ENCODE measurements around the gene RASSF5. TPM values are rescaled to one million over a fixed set of nuclear protein-coding genes. Genes with fewer than 3 reads are reported as not detected.

Gene RASSF5
- total and polyA plus RNA-seq, 2 experiments from 2014 or later = 0.48 to 4.4 TPM

DNA sequence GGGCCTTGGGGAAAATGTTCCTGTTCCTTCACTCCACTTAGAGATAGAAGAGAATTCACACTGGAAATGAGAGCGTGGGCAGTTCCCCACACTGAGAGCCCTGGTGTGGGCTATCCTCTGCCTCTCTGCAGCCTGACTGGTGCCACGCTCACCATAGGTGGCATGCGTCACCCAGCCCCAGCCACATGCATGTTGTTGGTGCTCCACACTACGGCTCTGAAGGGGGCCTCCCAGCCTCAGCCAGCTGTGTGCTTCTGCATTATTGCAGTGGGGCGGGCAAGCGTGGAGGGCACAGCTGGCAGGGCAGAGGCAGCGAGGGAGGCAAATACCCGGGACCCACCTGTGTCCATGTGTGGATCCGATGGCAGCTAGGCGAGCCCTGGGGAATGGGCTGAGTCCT is 14.7 kb upstream of the RASSF5 start (continued):
- TF ChIP-seq, protein P1, sequence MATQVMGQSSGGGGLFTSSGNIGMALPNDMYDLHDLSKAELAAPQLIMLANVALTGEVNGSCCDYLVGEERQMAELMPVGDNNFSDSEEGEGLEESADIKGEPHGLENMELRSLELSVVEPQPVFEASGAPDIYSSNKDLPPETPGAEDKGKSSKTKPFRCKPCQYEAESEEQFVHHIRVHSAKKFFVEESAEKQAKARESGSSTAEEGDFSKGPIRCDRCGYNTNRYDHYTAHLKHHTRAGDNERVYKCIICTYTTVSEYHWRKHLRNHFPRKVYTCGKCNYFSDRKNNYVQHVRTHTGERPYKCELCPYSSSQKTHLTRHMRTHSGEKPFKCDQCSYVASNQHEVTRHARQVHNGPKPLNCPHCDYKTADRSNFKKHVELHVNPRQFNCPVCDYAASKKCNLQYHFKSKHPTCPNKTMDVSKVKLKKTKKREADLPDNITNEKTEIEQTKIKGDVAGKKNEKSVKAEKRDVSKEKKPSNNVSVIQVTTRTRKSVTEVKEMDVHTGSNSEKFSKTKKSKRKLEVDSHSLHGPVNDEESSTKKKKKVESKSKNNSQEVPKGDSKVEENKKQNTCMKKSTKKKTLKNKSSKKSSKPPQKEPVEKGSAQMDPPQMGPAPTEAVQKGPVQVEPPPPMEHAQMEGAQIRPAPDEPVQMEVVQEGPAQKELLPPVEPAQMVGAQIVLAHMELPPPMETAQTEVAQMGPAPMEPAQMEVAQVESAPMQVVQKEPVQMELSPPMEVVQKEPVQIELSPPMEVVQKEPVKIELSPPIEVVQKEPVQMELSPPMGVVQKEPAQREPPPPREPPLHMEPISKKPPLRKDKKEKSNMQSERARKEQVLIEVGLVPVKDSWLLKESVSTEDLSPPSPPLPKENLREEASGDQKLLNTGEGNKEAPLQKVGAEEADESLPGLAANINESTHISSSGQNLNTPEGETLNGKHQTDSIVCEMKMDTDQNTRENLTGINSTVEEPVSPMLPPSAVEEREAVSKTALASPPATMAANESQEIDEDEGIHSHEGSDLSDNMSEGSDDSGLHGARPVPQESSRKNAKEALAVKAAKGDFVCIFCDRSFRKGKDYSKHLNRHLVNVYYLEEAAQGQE (IDR thresholded peaks at IDR 0.05; ENCODE audit: unreplicated experiment) = no peak
- TF ChIP-seq JUNB (IDR thresholded peaks at IDR 0.05; ENCODE audit: unreplicated experiment) = no peak
- no peak for TF ChIP-seq STAT1 (IDR thresholded peaks at IDR 0.05; ENCODE audit: unreplicated experiment)

DNA sequence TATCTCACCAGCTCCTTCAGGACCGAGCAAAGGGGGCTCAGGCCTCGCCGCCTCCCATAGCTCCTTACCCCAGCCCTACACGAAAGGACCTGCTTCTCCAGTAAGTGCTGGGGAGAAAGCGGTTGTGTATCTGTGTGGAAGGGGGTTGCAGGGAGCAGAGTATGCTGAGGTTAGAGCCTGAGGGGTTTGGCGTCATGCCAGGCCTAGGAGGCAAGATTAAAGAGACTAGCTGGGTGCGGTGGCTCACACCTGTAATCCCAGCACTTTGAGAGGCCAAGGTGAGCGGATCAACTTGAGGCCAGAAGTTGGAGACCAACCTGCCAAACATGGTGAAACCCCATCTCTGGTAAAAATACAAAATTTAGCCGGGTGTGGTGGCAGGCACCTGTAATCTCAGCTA is 14.1 kb upstream of the RASSF5 start:
- DNase-seq (ENCODE audit: low spot score) = no peak
- peaks cover 24% of the 10 kb centered on the region for H3K36me3 Mint-ChIP-seq (ENCODE audit: low read depth)
- no peaks in the 10 kb centered on the region for H3K79me2 ChIP-seq (replicated peaks; ENCODE audit: insufficient read depth)
- peaks cover 16% of the 10 kb centered on the region for H3K27me3 Mint-ChIP-seq (ENCODE audit: insufficient read depth, low read depth, poor library complexity)
- H3K27me3 ChIP-seq (ENCODE audit: insufficient read depth) = no peaks in the 10 kb centered on the region
- H3K27ac ChIP-seq (ENCODE audit: low read depth) = no peak overlapping the region
- H3K9me3 Mint-ChIP-seq = no peaks in the 10 kb centered on the region
- no peaks in the 10 kb centered on the region for H3K9me2 ChIP-seq (ENCODE audit: insufficient read depth)
- H3K36me3 ChIP-seq (ENCODE audit: insufficient read depth) = no peaks in the 10 kb centered on the region
- H3K4me1 Mint-ChIP-seq = peaks cover 4% of the 10 kb centered on the region; the same call in 2 of the 3 replicates
- H3K4me2 ChIP-seq = no peak overlapping the region
- H3K27ac Mint-ChIP-seq = no peak overlapping the region
- no peak overlapping the region for H2AFZ ChIP-seq
- H3K4me1 ChIP-seq (ENCODE audit: insufficient read depth) = no peaks in the 10 kb centered on the region
- H3F3A ChIP-seq (replicated peaks; ENCODE audit: low read depth) = no peaks in the 10 kb centered on the region
- H3K4me3 ChIP-seq = no peak overlapping the region
- no peaks in the 10 kb centered on the region for H4K20me1 ChIP-seq (replicated peaks; ENCODE audit: insufficient read depth)
- TF ChIP-seq, protein P2, sequence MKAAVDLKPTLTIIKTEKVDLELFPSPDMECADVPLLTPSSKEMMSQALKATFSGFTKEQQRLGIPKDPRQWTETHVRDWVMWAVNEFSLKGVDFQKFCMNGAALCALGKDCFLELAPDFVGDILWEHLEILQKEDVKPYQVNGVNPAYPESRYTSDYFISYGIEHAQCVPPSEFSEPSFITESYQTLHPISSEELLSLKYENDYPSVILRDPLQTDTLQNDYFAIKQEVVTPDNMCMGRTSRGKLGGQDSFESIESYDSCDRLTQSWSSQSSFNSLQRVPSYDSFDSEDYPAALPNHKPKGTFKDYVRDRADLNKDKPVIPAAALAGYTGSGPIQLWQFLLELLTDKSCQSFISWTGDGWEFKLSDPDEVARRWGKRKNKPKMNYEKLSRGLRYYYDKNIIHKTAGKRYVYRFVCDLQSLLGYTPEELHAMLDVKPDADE (IDR thresholded peaks at IDR 0.05) = no peak
- TF ChIP-seq ZNF331 (CRISPR knock-in tag; IDR thresholded peaks at IDR 0.05; ENCODE audit: low read depth) = no peak
- no peak overlapping the region for H3K4me3 Mint-ChIP-seq
- ATAC-seq = no peak

DNA sequence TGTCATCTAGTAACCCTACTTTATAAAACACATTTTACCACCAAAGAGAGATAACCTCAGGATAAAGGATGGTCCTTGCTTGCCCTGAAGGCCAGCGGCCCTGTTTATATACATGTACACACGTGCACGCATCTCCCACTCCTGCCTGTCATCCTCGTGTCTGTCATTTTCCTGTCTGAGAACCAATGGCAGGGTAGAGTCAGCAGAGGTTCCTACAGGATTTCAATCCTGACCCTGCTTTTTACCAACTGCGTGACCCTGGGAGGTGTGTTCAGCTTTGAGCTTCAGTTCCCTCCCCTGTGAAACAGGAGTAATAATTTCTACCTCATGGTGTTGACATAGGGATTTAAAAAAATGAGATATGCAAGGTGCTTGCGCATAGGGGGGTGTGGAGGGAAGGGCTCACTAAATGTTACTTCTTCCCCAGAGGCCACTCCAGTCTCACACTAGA is 12.3 kb upstream of the RASSF5 start:
- H3K36me3 ChIP-seq (ENCODE audit: insufficient read depth) = no peaks in the 10 kb centered on the region
- Mint-ChIP-seq H3K27ac (no peak overlapping the region), H3K4me1 (peaks cover 11% of the 10 kb centered on the region), H3K36me3 (ENCODE audit: low read depth) (peaks cover 24% of the 10 kb centered on the region), H3K27me3 (ENCODE audit: insufficient read depth, low read depth, poor library complexity) (peaks cover 17% of the 10 kb centered on the region), H3K9me3 (no peaks in the 10 kb centered on the region), H3K4me3 (no peak overlapping the region)
- H3K27ac ChIP-seq (ENCODE audit: low read depth) = no peak overlapping the region
- H3K4me1 ChIP-seq (ENCODE audit: insufficient read depth) = peaks cover 6% of the 10 kb centered on the region; the same call in 1 of the 2 replicates
- H3K4me2 ChIP-seq = no peak overlapping the region
- no peak for DNase-seq (ENCODE audit: low spot score)
- no peaks in the 10 kb centered on the region for H4K20me1 ChIP-seq (replicated peaks; ENCODE audit: insufficient read depth)
- H3K79me2 ChIP-seq (replicated peaks; ENCODE audit: insufficient read depth) = no peaks in the 10 kb centered on the region
- H3K4me3 ChIP-seq = no peak overlapping the region
- no peak for ATAC-seq
- no peak overlapping the region for H2AFZ ChIP-seq
- H3F3A ChIP-seq (replicated peaks; ENCODE audit: low read depth) = no peaks in the 10 kb centered on the region
- H3K9me2 ChIP-seq (ENCODE audit: insufficient read depth) = no peaks in the 10 kb centered on the region
- H3K27me3 ChIP-seq (ENCODE audit: insufficient read depth) = no peaks in the 10 kb centered on the region
- TF ChIP-seq STAT1 (IDR thresholded peaks at IDR 0.05; ENCODE audit: unreplicated experiment) (no peak), ZNF331 (CRISPR knock-in tag; IDR thresholded peaks at IDR 0.05; ENCODE audit: low read depth) (no peak), NANOG (IDR thresholded peaks at IDR 0.05; ENCODE audit: borderline replicate concordance) (no peak), JUNB (IDR thresholded peaks at IDR 0.05; ENCODE audit: unreplicated experiment) (no peak), EZH2phosphoT487 (IDR thresholded peaks at IDR 0.05; ENCODE audit: unreplicated experiment) (no peak), POLR2AphosphoS5 (IDR thresholded peaks at IDR 0.05; ENCODE audit: low read depth) (no peak), ZNF114 (CRISPR knock-in tag; IDR thresholded peaks at IDR 0.05) (no peak)
- TF ChIP-seq, protein P3, sequence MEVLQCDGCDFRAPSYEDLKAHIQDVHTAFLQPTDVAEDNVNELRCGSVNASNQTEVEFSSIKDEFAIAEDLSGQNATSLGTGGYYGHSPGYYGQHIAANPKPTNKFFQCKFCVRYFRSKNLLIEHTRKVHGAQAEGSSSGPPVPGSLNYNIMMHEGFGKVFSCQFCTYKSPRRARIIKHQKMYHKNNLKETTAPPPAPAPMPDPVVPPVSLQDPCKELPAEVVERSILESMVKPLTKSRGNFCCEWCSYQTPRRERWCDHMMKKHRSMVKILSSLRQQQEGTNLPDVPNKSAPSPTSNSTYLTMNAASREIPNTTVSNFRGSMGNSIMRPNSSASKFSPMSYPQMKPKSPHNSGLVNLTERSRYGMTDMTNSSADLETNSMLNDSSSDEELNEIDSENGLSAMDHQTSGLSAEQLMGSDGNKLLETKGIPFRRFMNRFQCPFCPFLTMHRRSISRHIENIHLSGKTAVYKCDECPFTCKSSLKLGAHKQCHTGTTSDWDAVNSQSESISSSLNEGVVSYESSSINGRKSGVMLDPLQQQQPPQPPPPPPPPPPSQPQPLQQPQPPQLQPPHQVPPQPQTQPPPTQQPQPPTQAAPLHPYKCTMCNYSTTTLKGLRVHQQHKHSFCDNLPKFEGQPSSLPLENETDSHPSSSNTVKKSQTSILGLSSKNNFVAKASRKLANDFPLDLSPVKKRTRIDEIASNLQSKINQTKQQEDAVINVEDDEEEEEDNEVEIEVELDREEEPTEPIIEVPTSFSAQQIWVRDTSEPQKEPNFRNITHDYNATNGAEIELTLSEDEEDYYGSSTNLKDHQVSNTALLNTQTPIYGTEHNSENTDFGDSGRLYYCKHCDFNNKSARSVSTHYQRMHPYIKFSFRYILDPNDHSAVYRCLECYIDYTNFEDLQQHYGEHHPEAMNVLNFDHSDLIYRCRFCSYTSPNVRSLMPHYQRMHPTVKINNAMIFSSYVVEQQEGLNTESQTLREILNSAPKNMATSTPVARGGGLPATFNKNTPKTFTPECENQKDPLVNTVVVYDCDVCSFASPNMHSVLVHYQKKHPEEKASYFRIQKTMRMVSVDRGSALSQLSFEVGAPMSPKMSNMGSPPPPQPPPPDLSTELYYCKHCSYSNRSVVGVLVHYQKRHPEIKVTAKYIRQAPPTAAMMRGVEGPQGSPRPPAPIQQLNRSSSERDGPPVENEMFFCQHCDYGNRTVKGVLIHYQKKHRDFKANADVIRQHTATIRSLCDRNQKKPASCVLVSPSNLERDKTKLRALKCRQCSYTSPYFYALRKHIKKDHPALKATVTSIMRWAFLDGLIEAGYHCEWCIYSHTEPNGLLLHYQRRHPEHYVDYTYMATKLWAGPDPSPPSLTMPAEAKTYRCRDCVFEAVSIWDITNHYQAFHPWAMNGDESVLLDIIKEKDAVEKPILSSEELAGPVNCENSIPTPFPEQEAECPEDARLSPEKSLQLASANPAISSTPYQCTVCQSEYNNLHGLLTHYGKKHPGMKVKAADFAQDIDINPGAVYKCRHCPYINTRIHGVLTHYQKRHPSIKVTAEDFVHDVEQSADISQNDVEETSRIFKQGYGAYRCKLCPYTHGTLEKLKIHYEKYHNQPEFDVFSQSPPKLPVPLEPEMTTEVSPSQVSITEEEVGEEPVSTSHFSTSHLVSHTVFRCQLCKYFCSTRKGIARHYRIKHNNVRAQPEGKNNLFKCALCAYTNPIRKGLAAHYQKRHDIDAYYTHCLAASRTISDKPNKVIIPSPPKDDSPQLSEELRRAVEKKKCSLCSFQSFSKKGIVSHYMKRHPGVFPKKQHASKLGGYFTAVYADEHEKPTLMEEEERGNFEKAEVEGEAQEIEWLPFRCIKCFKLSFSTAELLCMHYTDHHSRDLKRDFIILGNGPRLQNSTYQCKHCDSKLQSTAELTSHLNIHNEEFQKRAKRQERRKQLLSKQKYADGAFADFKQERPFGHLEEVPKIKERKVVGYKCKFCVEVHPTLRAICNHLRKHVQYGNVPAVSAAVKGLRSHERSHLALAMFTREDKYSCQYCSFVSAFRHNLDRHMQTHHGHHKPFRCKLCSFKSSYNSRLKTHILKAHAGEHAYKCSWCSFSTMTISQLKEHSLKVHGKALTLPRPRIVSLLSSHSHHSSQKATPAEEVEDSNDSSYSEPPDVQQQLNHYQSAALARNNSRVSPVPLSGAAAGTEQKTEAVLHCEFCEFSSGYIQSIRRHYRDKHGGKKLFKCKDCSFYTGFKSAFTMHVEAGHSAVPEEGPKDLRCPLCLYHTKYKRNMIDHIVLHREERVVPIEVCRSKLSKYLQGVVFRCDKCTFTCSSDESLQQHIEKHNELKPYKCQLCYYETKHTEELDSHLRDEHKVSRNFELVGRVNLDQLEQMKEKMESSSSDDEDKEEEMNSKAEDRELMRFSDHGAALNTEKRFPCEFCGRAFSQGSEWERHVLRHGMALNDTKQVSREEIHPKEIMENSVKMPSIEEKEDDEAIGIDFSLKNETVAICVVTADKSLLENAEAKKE (CRISPR knock-in tag; IDR thresholded peaks at IDR 0.05) = no peak
